Astrocyte of the spinal cord (primary cell): ENCODE data around the gene TENT5C.

ENCODE experiments used
- DNase-seq: peaks from one replicate; pipeline ENCODE4 v3.0.0; 2011; ENCODE audit warnings: low read depth, low spot score
- H3K4me3 ChIP-seq: 2 replicates; pipeline ENCODE4 v1.5.1; 2011; ENCODE audit warnings: low read depth, mild to moderate bottlenecking, low read length, moderate library complexity
- CTCF ChIP-seq: IDR thresholded peaks from 2 replicates; pipeline ENCODE4 v1.5.1; 2012; ENCODE audit warnings: low read depth, mild to moderate bottlenecking, low read length, inconsistent platforms
- in situ Hi-C: cut with HindIII; loops from 2 replicates; pipeline ENCODE4 v1.10.0; 2017; ENCODE audit warnings: low sequenced_read_pairs

TENT5C gene

GRCh38 chr1:117635805-117636204 is 30.0 kb downstream of the TENT5C start:
- in situ Hi-C loops = no loop called here
- DNase-seq = no peak
- no peak for TF ChIP-seq CTCF

GRCh38 chr1:117636637-117637425 is 31.0 kb downstream of the TENT5C start:
- in situ Hi-C loops = no loop called here
- no peak for DNase-seq
- H3K4me3 ChIP-seq = no peak overlapping the region
- no peak for TF ChIP-seq CTCF

More at GRCh38 chr1:117635805-117636204, 30.0 kb downstream of the TENT5C start:
- no peak overlapping the region for H3K4me3 ChIP-seq

GRCh38 chr1:117638141-117638540 is 32.3 kb downstream of the TENT5C start:
- DNase-seq = no peak
- no peak for TF ChIP-seq CTCF
- no peak overlapping the region for H3K4me3 ChIP-seq
- in situ Hi-C loops = no loop called here

- in situ Hi-C loops = no loop called here
- no peak for TF ChIP-seq CTCF
- no peak for DNase-seq
- H3K4me3 ChIP-seq = no peak overlapping the region
Observed at GRCh38 chr1:117638759-117639158, 32.9 kb downstream of the TENT5C start.

GRCh38 chr1:117639741-117640140 is 33.9 kb downstream of the TENT5C start:
- no peak for TF ChIP-seq CTCF
- in situ Hi-C loops = no loop called here
- no peak for DNase-seq
- no peak overlapping the region for H3K4me3 ChIP-seq

GRCh38 chr1:117641536-117641935 is 35.7 kb downstream of the TENT5C start:
- DNase-seq = no peak
- TF ChIP-seq CTCF = no peak
- no peak overlapping the region for H3K4me3 ChIP-seq
- in situ Hi-C loops = no loop called here
